ENCODE data around the gene STAC3.

The STAC3 gene

GRCh38 chr12:57235017-57235727, 15.8 kb downstream of the STAC3 start:
- DNase-seq = no peak

GRCh38 chr12:57234571-57235016, 16.4 kb downstream of the STAC3 start:
- DNase-seq = no peak

- DNase-seq = no peak
Measured at GRCh38 chr12:57234233-57234570, 16.8 kb downstream of the STAC3 start.

- DNase-seq = no peak
Measured at GRCh38 chr12:57233357-57234232, 17.4 kb downstream of the STAC3 start.

GRCh38 chr12:57232156-57232756, 18.7 kb downstream of the STAC3 start:
- no peak for DNase-seq

- DNase-seq = no peak
Measured at GRCh38 chr12:57231276-57232021, 19.5 kb downstream of the STAC3 start.

GRCh38 chr12:57230381-57231155, 20.4 kb downstream of the STAC3 start:
- DNase-seq = no peak

- peak; percentile 94 for DNase-seq
Measured at GRCh38 chr12:57229634-57230380, 21.2 kb downstream of the STAC3 start, which contains the start of gene SHMT2. TSS of gene SHMT2 (plus strand) at chr12:57229711. CDS start at chr12:57229779, 68 bp downstream.

GRCh38 chr12:57229046-57229633, 21.8 kb downstream of the STAC3 start:
- DNase-seq = no peak

- no peak for DNase-seq
Measured at GRCh38 chr12:57227315-57228115, 23.5 kb downstream of the STAC3 start.

GRCh38 chr12:57226588-57227314, 24.2 kb downstream of the STAC3 start:
- no peak for DNase-seq

GRCh38 chr12:57225680-57226210, 25.2 kb downstream of the STAC3 start:
- DNase-seq = no peak

- no peak for DNase-seq
Measured at GRCh38 chr12:57224973-57225679, 25.9 kb downstream of the STAC3 start.

GRCh38 chr12:57224278-57224972, 26.6 kb downstream of the STAC3 start:
- DNase-seq = no peak

GRCh38 chr12:57223191-57224165, 27.5 kb downstream of the STAC3 start:
- no peak for DNase-seq

All from T1000 (cell line).